HG03139 (cell line): ENCODE measurements around the gene MTOR.
"Not testable (repeated sequence)": the region's sequence is repeated elsewhere in the genome, so short reads cannot be mapped to it uniquely, and the experiment has no call there.

Source experiments
- ATAC-seq: cut with Tn5 transposase; IDR thresholded peaks from one replicate; pipeline ENCODE4 v1.9.1; 2021; ENCODE audit not compliant: unreplicated experiment

Gene MTOR

DNA sequence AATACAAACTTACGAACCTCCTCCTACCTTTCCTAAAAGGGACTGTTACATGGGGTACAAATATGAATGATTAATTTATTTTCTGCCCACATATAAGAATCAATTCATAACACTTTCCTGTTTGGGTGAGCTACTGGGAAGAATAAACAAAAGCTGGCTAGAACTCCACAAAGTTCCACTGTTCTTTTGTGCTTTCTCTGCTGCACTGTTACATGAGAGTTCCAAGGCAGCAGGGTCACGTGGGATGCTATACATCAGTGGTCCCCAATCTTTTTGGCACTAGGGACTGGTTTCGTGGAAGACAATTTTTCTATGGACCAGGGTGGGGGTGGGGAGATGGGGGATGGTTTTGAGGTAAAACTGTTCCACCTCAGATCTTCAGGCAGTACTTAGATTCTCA is 75.4 kb downstream of the MTOR start:
- no peak for ATAC-seq

DNA sequence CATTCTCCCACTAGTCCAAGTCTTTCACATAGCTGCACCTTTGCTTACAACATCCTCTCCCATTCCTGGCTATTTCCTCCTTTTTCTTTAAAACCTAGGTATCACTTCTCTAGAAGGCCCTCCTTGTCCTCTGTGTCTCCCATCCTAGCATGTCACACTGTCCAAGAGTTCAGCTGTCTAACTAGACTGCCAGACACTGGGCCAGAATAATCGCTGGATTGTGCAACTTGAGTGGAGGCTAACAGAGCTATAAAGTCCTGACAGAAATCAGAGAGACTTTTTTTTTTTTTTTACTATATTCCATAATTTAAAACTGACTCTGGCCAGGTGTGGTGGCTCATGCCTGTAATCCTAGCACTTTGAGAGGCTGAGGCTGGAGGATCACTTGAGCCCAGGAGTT is 77.4 kb downstream of the MTOR start:
- no peak for ATAC-seq

DNA sequence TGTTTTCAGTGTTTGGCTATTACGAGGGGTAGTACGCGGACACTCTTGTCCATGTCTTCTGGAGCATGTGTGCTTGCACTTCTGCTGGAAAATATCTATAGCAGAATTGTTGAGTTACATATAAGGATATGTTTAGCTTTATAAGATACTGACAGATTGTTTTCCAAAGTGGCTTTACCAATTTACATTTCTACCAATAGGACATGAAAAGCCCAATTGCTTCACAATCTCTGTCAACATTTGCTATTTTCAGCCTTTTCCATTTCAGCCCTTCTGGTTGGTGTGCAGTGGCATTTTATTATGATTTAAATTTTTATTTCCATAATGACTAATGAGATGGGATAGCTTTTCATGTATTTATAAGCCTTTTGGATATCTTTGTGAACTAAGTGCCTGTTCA is 79.5 kb downstream of the MTOR start:
- no peak for ATAC-seq

DNA sequence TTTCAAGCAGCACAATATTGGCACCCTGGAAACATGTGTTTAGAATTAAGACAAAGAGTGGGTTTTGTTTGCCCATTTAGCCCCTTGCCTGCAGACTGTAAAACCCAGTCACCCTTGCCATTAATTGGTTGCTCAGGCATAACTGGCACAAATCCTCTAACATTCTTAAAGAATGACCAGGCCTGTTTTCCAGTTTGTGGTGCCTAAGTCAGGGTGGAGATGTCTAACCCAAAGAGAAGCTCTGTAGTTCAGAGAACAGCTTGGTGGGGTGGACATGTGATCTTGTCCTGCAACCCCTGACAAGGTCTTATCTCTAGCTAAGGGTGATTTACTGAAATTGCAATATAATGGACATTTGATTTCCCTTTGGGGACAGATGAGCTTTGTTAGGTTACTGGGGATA is 82.0 kb downstream of the MTOR start:
- ATAC-seq: no peak

DNA sequence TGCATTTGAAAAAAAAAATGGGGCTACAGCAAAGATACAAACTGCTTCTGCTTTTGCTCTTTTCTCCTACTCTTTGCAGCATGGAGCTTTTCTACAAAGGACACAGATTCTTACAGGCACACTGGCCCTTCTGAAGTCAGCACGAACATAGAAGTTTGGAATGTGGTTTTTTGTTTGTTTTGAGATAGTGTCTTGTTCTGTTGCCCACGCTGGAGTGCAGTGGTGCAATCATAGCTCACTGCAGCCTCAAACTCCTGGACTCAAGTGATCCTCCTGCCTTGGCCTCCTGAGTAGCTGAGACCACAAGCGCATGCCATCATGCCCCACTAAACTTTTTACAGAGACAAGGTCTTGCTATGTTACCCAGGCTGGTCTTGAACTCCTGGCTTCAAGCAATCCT is 82.6 kb downstream of the MTOR start:
- ATAC-seq: not testable (repeated sequence)

DNA sequence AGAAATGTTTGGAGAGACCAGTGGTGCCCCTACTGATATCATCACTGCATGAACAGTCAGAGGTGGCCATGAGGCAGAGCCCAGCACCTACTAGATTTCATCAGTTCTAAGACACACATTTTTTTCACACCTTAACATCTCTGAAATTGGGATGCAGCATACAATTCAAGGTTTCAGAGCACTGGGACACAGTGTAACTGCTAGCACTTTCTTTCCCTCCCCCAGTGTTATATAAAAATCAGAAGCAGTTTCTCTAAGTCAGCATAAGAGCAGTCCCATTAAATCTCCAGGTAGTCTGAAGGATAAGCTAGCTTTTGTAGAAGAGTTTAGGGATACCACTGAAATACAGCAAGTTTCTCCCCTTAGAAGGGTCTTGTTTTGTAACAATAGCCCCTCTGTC is 83.2 kb downstream of the MTOR start:
- no peak for ATAC-seq

DNA sequence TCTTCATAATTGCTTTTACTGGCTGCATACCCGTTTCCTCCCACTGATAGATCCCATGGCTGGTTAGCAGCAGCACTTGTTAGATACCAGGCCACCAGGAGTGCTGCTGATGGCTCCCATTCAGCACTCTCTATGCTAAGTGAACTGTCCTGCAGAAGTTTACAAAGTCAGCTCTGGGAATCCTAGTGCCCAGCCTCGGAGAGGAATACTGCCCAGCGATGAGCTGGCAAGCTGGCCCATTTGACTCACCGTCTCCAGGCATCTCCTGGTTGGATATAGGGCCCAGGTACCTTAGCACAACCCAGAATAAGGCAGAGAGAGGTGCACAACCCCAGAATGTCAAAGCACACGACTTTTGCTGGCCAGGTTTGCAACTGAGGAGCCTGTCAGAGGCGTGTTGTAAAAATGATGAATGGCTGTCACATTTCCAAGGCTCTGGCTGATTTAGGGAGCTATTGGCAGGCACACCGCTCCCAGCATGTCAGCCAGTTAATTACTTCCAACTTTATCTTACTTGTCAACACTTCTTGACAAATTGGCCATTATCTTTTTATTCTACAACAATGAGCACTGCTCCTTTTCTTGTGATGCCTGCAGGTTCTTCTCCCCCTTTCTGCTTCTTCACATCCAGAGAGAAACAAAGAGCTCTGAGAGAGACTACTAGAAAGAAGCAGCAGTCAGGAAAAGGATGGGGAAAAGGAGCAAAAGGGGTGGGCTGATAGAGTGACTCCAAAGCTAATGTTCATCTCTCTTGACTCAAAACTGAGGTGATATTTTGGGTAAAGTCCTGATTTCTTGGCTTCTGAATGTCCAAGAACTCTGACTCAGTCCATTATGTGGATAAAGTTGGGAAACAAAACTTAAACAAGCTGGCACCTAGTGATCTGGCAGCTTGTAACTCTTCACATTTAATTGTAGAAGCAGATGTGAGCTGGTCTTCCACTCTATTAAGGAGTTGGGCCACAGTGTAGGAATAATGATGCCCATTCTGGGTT is 84.0 kb downstream of the MTOR start:
- ATAC-seq: no peak

DNA sequence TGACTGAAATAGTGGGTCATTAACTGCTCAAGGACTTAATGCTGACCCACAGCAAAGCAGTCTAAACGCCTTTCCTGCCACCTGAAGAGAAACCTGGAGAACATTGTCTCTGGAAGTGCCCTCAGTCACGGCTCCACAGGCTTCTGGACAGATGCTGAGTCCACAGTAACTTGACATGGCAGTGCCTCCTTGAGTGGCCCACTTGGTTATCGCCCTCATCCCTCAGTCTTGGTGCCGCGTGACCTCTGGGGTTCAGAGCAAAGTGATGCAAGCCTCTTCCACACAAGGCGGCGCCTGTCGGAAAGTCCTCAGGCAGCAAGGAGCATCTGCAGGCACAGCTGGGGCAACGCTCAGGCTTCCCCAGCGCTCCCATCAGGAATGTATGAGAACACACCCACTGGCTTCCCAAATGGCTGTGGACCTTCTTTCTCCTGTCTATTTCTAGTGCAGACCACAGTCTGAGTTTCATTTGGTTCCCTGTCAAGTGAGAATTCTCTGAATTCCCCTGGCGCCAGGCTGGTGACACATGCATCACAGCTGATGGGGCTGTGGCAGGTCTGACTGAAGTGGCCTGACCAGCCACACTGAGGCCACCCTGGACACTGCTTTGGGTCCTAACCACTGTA is 86.2 kb downstream of the MTOR start:
- ATAC-seq: no peak

DNA sequence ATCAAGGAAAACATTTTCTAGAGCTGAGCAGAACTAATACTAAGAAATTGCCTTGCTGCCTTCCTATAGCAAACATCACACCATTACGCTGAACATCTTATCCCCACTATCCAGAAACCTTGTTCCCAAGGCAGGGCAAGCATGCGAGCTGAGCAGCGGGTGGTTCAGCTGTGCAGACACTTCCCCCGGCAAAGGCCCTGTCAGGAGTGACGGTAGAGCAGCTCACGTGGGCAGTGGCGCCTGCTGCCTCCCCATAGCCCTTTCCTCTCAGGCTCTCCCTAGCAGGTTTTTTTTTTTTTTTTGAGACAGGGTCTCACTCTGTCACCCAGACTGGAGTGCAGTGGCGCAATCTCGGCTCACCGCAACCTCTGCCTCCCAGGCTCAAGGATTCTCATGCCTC is 86.9 kb downstream of the MTOR start:
- no peak for ATAC-seq

DNA sequence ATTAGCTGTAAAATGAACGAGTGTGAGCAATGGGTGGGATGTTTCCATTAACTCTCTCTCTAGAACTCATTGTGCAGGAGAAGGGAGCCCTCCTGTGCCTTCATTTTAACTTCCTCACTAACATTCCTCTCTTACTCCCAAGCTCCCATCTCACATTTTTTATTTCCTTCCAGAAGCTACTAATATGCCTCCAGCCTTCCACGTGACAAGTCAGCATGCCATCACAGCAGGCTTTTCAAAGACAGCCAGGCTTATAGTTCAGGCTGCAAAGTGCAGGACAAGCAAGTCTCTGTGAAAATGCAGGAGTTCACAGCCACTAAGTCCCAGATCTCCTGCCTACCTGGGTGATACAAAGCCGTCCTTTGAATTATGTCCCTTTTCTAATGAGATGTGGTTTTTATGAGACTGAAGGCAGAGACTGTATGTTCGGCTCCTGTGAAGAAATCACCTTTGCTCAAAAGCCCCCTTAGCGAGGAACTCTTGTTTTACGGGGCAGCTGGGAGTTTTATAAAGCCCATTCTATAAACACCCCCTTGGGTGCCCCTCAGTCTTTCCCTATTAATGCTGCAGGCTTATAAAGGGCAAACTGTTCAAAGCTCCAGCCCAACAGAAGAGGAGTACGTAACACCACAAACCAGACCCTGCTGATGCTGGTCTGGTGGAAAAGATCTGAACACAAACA is 87.9 kb downstream of the MTOR start:
- no peak for ATAC-seq

DNA sequence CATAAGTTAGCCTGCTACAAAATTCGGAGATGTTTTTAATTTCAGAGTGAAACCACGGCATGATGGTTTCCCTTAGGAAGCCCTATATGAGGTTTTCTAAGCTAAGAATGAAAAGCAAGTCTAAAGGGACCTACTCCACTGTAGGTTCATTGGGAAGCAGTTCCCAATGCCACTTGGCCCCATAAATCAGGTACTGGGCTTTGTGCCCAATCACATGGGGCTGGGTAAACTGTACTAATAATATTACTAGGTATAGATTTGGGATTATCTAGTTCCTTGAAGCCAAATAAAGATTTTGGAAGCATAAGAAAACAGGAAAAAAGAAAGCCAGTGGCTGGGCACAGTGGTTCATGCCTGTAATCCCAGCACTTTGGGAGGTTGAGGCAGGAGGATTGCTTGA is 92.2 kb downstream of the MTOR start:
- ATAC-seq: no peak

DNA sequence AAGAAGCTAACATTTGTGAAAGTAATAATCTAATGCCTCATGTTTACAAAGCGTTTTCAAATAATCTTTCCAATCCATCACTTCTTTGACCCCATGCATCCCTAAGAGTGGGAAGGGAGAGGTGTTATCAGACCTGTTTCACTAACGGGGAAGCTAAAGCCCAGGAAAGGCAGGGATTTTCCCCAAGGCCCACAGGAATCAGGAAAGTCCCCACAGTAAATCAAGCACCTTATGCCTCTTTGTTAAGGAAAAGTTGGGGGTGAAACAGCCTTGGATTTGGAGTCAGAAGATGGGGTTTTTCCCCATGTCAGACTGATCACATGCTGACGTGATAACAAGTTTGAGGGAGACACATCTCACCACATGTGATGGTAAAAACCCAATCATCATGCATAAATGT is 93.1 kb downstream of the MTOR start:
- no peak for ATAC-seq

DNA sequence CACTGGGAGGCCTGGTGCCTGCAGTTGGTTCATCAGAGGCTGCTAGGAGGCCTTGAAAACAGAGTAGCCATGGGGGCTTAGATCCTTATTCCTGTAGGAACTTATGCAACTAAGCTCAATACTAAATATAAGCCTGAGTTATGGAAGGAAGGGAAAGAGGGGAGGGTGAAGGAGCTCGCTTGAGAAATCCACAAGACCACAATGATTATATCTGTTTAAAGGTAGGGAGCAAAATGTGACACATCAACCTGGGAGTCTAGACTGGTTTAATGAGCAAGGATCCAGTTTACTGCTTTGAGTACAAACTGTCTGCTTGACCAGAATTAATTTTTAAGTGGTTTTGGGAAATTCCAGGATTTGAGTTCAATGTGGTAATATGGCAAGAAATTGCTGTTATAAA is 93.6 kb downstream of the MTOR start:
- ATAC-seq: no peak

DNA sequence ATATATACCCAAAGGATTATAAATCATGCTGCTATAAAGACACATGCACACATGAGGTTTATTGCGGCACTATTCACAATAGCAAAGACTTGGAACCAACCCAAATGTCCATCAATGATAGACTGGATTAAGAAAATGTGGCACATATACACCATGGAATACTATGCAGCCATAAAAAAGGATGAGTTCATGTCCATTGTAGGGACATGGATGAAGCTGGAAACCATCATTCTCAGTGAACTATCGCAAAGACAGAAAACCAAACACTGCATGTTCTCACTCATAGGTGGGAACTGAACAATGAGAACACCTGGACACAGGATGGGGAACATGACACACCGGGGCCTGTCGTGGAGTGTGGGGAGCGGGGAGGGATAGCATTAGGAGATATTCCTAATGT is 95.6 kb downstream of the MTOR start:
- not testable (repeated sequence) for ATAC-seq

DNA sequence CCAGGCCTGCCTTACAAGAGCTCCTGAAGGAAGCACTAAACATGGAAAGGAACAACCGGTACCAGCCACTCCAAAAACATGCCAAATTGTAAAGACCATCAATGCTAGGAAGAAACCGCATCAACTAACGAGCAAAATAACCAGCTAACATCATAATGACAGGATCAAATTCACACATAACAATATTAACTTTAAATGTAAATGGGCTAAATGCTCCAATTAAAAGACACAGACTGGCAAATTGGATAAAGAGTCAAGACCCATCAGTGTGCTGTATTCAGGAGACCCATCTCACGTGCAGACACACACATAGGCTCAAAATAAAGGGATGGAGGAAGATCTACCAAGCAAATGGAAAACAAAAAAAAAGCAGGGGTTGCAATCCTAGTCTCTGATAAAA is 99.6 kb downstream of the MTOR start:
- not testable (repeated sequence) for ATAC-seq

DNA sequence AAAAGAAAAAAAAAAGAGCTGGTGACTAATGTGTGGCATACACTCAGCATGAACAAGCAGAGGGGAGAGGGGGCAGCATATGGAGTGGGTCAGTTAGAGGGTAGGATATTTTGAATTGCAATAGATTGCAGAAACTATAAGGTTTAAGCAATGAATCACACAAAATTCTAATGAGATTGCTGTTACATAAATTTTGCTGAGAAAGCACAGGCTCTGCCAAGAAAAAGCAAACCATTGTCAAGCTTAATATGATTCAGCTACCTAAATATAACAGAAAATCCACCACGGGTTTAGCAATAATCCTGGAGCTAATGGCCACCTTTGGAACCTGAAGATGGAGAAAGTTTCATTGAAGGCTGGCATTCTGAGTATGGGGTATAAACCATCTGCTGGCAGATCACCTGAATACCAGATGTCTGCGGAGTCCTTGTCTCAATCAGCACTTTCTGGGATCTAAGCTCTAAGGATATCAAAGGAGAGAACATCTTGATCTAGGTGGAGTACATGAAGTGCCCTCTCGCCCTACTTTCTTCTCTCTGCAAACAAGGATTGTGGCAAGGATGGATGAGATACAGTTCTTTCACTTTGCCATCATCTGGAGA is 103.5 kb downstream of the MTOR start:
- ATAC-seq: no peak

DNA sequence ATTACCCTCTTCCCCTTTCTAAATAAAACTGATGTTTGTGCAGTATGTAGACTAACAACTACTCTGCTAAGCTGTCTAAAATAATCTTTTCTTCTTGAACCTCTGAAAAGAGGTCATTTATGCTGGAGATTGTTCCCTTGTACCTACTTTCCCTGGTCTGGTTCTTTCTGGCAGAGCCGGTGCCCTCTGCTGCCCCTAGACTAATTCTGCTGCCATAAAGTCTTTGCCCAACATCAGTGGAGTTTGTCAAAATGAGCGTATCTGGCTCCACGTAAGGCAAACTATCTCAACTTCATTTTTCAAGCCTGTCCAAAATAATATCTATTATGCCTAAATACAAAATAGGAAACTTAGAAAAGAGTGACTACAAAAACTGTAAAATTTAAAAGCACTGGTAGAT is 104.1 kb downstream of the MTOR start:
- no peak for ATAC-seq

DNA sequence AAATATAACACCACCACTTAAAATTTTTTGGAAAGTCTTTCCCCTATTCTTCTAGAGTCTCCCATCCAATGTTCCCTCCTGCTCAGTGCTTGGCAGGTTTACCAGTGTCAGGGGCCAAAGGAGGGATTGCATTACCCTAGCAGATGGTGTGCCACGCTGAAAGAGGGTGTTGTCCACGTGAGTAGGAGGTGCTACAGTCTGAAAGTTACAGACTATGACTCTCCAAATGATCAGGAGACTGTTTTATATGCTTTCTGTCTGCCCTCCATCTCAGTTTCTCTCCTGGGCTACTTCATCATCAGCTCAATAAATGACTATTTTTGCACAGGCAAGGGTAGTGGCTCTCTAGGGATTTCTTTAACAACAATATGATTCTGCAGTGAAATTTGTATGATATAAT is 104.5 kb downstream of the MTOR start:
- no peak for ATAC-seq

DNA sequence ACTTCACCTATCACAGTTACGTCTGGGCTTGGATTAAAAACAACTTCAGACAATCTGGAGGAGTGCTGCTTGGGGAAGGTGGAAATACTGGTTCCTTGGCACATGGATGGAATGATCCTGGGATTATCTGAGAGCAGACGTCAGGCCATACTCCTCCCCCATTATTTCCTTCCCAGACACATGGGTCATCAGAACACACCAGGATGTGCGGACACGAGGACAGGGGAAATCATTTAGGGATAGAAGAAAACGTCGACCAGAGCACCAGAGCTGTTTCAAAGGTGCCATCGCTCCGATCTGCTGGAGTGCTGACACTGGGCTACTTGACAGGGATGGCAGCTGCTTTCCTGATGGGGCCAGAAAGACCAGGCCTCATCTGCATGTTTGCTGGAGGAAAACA is 105.0 kb downstream of the MTOR start:
- no peak for ATAC-seq

DNA sequence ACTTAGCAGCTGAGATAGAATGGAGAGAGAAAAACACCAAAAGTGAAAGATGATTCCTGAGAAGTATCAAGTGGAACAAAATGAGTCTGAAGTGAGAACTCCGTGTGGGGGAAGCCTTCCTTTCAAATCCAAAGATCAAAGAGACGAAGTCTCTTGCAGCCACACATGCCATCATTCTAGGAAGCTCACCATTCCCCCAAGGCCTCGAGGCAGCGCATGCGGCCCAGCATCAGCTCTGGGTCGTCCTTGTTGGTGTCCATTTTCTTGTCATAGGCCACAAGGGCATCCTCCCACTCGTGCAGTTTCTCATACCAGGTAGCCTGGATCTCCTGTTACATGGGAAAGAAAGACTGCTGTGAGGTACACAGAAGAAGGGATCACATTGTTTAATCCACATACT is 105.4 kb downstream of the MTOR start:
- no peak for ATAC-seq

DNA sequence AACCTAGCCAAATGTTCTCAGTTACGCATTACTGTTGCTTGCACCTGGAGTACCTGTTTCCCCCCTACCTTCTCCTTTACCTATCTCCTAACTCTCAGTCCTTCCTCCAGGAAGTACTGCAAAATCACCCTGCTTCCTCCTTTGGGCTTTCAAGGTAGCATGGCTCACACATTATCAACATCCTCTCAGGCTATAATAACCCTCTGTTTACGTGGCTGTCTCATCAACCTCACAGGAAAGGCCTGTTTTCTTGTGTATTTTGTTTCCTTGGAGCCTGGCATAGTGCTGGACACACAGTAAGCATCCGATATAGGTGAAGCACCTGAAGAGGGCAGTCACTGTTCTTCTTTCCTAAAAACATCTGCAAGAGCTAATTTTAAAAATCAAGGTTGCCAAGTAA is 105.9 kb downstream of the MTOR start:
- no peak for ATAC-seq

DNA sequence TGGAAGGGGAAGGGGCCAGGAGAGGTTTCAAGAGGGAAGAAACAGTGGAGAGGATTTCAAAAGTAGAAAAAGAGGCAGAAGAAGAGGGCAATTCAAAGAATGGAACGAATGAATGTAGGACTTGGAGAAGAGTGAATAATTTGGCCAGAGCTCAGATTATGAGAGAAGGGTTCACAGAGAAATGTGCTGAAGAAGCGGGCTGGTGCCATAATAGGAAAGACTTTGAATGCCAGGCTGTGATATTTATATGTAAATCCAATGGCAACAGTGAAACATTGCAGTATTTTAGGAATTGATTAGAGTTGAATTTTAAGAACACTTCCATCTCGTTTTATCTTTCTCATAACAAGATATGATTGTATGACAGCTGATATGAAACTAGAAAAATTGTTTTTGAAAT is 109.2 kb downstream of the MTOR start:
- no peak for ATAC-seq
